ENCODE data around the gene TNFRSF13B.

DNA sequence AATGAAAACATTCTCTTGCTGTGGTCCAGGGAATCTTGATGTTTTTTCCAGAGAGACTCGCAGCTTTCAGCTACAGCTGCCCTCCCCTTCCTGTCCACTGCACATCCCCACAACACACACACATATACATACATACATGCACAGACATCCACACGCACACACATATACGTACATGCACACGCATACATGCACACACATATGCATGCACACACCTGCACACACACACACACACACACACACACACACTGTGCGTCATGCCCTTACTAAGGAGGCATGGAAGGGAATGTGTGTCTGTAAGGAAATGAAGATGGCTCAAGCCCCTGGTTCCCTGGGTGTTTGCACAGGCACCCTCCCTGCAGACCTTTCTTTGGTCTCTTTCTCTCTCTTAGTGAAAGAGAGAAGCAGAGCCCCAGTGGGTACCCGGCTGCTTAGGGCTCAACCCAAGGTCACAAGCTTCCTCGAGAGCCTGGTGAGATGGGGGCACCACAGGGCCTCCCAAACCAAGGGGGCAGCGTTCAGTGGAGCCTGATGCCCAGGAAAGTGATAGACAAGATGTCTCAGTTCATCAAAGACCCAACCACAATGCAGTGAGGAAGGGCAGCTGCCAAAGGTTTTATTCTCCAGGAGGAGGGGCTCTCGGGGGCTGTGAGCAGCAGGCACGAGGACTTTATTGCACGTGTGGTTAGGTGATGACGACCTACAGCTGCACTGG lies 33.3 kb downstream of the TNFRSF13B start:
- TF ChIP-seq, protein P1, sequence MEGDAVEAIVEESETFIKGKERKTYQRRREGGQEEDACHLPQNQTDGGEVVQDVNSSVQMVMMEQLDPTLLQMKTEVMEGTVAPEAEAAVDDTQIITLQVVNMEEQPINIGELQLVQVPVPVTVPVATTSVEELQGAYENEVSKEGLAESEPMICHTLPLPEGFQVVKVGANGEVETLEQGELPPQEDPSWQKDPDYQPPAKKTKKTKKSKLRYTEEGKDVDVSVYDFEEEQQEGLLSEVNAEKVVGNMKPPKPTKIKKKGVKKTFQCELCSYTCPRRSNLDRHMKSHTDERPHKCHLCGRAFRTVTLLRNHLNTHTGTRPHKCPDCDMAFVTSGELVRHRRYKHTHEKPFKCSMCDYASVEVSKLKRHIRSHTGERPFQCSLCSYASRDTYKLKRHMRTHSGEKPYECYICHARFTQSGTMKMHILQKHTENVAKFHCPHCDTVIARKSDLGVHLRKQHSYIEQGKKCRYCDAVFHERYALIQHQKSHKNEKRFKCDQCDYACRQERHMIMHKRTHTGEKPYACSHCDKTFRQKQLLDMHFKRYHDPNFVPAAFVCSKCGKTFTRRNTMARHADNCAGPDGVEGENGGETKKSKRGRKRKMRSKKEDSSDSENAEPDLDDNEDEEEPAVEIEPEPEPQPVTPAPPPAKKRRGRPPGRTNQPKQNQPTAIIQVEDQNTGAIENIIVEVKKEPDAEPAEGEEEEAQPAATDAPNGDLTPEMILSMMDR (conservative IDR thresholded peaks at IDR 0.05; ENCODE audit: low read length), result no peak
- TF ChIP-seq EZH2phosphoT487 (IDR thresholded peaks at IDR 0.05; ENCODE audit: borderline replicate concordance, low read depth, low read length), result no peak

All from OCI-LY7 (cell line).